Endodermal cell (in vitro differentiated cells): ENCODE data around the gene CAMK2A. TPM values are rescaled to one million over a fixed set of nuclear protein-coding genes. Genes with fewer than 3 reads are reported as not detected.

Experiments
- DNase-seq: peaks from one replicate; pipeline ENCODE4 v3.0.0-alpha.2; 2017
- H3K27ac ChIP-seq: 2 replicates; pipeline ENCODE4 v1.5.1; 2013; ENCODE audit warnings: mild to moderate bottlenecking, low read depth, low read length, moderate library complexity
- H3K27me3 ChIP-seq: 2 replicates; pipeline ENCODE4 v1.6.1; 2013; ENCODE audit warnings: mild to moderate bottlenecking, low read length, moderate library complexity; ENCODE audit not compliant: insufficient read depth, control insufficient read depth, poor library complexity, severe bottlenecking
- H3K36me3 ChIP-seq: 2 replicates; pipeline ENCODE4 v1.7.0; 2013; ENCODE audit warnings: mild to moderate bottlenecking, low read length, moderate library complexity; ENCODE audit not compliant: control insufficient read depth, insufficient read depth
- H3K4me1 ChIP-seq: one replicate; pipeline ENCODE4 v1.7.0; 2013; ENCODE audit warnings: low read length; ENCODE audit not compliant: control insufficient read depth, insufficient read depth
- H3K4me3 ChIP-seq: 2 replicates; pipeline ENCODE4 v1.5.1; 2013; ENCODE audit warnings: mild to moderate bottlenecking, low read length, moderate library complexity
- H3K9ac ChIP-seq: 2 replicates; pipeline ENCODE4 v1.6.1; 2013; ENCODE audit warnings: mild to moderate bottlenecking, low read length, moderate library complexity; ENCODE audit not compliant: poor library complexity, severe bottlenecking; ENCODE audit errors: extremely low read depth
- H3K9me3 ChIP-seq: 2 replicates; pipeline ENCODE4 v1.6.1; 2013; ENCODE audit warnings: mild to moderate bottlenecking, low read length, moderate library complexity; ENCODE audit not compliant: control insufficient read depth
- H3K27ac Mint-ChIP-seq: 2 replicates; pipeline ENCODE4 v1.8.0; 2020; ENCODE audit warnings: mixed read lengths
- H3K27me3 Mint-ChIP-seq: 2 replicates; pipeline ENCODE4 v1.8.0; 2021; ENCODE audit warnings: mild to moderate bottlenecking, mixed read lengths; ENCODE audit not compliant: insufficient read depth
- H3K36me3 Mint-ChIP-seq: 2 replicates; pipeline ENCODE4 v1.8.0; 2020; ENCODE audit warnings: low read depth, mixed read lengths
- H3K4me1 Mint-ChIP-seq: 2 replicates; pipeline ENCODE4 v1.8.0; 2020; ENCODE audit warnings: mixed read lengths
- H3K4me3 Mint-ChIP-seq: 2 replicates; pipeline ENCODE4 v1.8.0; 2020; ENCODE audit warnings: mild to moderate bottlenecking, moderate library complexity, mixed read lengths
- H3K9me3 Mint-ChIP-seq: 2 replicates; pipeline ENCODE4 v1.8.0; 2020; ENCODE audit warnings: mild to moderate bottlenecking, mixed read lengths
- WGBS, 2 experiments: methylation state at CpG; one replicate each; pipeline versions ENCODE4 v1.1.5 to v1.1.7; 2013; ENCODE audit warnings: missing lambda C conversion rate in 2 of 2, mixed read lengths in 1 of 2; ENCODE audit not compliant: insufficient coverage in 1 of 2, insufficient read length in 1 of 2; 5-methylcytosine and 5-hydroxymethylcytosine counted together
- total RNA-seq, 2 donors: library from RNA; stranded (reverse); fragmentation: NEBNext Ultra II Directional in 1 of 2; extraction: Animal tissue kit (Norgen Biotek cat#: 25700) in 1 of 2; gene quantifications; 2 replicates in 1 of 2; 3 replicates in 1 of 2; pipeline ENCODE4 v1.2.1, GENCODE V29; 2021
- TF ChIP-seq, protein P1 (sequence below): fragments of 200-600 bp; sonication (generic); conservative IDR thresholded peaks from 2 replicates; pipeline ENCODE4 v1.5.0; 2021; ENCODE audit warnings: antibody characterized with exemption, mild to moderate bottlenecking

Gene CAMK2A
- total RNA-seq, 2 donors from 2014 or later, result 0.31 to 0.49 TPM

DNA sequence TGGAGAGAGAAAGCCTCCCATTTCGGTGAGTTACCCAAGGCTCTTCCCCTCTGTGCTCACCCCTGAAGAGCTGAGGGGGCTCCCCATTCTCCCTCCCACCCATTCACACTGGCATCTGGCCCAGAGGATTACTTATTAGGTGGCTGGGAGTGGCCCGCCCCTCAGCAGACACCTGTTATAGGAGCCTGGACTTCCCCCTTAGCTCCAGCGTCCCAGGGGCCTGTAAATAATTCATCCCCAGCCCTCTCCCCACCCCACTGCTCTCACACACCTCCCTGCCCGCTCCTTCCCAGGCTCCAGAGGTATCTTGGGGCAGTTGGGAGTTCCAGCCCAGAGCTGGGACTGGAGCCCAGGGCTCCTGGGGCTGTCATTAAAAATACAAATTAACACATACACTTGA lies 111.3 kb downstream of the CAMK2A start:
- Mint-ChIP-seq H3K4me3 (no peak overlapping the region), H3K27ac (no peak overlapping the region), H3K9me3 (no peaks in the 10 kb centered on the region), H3K27me3 (peaks cover 56% of the 10 kb centered on the region), H3K36me3 (no peaks in the 10 kb centered on the region), H3K4me1 (peaks cover 5% of the 10 kb centered on the region)
- no peak overlapping the region for H3K4me3 ChIP-seq
- no peaks in the 10 kb centered on the region for H3K36me3 ChIP-seq
- H3K27ac ChIP-seq, result no peak overlapping the region
- H3K27me3 ChIP-seq, result peaks cover 12% of the 10 kb centered on the region
- no peak for DNase-seq
- H3K9ac ChIP-seq, result no peak overlapping the region
- H3K9me3 ChIP-seq, result no peaks in the 10 kb centered on the region
- TF ChIP-seq, protein P1, sequence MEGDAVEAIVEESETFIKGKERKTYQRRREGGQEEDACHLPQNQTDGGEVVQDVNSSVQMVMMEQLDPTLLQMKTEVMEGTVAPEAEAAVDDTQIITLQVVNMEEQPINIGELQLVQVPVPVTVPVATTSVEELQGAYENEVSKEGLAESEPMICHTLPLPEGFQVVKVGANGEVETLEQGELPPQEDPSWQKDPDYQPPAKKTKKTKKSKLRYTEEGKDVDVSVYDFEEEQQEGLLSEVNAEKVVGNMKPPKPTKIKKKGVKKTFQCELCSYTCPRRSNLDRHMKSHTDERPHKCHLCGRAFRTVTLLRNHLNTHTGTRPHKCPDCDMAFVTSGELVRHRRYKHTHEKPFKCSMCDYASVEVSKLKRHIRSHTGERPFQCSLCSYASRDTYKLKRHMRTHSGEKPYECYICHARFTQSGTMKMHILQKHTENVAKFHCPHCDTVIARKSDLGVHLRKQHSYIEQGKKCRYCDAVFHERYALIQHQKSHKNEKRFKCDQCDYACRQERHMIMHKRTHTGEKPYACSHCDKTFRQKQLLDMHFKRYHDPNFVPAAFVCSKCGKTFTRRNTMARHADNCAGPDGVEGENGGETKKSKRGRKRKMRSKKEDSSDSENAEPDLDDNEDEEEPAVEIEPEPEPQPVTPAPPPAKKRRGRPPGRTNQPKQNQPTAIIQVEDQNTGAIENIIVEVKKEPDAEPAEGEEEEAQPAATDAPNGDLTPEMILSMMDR, result no peak
- 71 to 80% methylated on average over 3 to 4 of the region's 4 CpGs for WGBS, 2 experiments
- H3K4me1 ChIP-seq, result no peaks in the 10 kb centered on the region

DNA sequence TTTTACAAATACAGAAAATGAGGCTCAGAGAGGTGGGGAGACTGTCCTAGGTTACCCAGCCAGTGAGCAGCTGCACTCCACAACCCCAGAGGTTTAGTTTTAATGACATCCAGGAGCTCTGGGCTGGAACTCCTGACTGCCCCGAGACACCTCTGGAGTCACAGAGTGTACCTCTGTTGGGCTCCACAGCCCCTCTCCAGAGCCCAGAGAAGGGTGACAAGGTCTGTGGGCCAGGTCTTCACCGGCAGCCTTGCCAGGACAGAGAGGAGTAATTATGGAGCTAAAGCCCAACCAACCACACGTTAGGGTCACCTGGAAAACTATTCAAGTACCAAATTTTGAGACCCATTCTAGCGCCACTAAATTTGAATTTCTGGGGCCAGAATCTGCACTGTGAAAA lies 111.9 kb downstream of the CAMK2A start:
- Mint-ChIP-seq H3K27me3 (peaks cover 53% of the 10 kb centered on the region), H3K4me3 (no peak overlapping the region), H3K4me1 (peaks cover 11% of the 10 kb centered on the region), H3K9me3 (no peaks in the 10 kb centered on the region), H3K36me3 (no peaks in the 10 kb centered on the region), H3K27ac (no peak overlapping the region)
- Histone ChIP-seq H3K27me3 (peaks cover 7% of the 10 kb centered on the region), H3K4me1 (peaks cover 3% of the 10 kb centered on the region), H3K36me3 (no peaks in the 10 kb centered on the region), H3K4me3 (no peak overlapping the region), H3K27ac (no peak overlapping the region), H3K9ac (no peak overlapping the region), H3K9me3 (no peaks in the 10 kb centered on the region)
- no peak for DNase-seq
- 87 to 88% methylated on average over 4 of the region's 4 CpGs for WGBS, 2 experiments
- TF ChIP-seq, protein P1, result no peak

DNA sequence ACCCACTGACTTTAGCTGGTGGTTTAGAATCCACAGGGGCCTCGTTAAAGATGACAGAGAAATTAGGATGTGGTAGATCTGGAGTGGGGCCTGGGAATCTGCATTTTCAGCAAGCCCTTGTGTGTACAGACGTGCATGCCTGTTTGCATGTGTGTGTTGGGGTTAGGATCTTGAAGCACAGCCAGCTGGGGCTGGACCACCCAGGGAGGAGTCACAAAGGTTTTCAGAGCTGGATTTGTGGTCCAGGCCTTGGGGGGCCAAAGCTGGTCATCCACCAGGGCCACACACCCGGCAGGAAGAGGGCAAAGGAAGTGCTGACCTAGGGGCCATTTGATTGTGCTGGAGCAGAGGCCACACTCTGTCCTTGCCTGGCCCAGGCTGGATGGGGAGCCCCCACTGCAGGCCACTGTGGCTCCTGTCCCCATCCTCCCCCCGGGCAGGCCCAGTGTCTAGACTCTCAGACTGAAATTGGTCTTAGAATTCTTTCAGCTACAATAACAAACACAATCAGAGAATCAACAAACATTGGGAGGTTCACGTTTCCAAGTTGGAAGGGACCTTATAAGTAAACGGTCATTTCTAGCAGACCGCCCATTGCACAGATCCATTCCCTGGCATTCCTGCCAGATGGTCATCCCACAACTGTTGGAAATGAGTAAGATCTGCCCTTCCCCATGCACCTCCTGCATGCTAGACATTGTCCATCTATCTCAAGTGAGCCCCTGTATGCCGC lies 112.7 kb downstream of the CAMK2A start:
- WGBS, 2 experiments, result 89% methylated on average over 7 to 8 of the region's 8 CpGs
- no peak for DNase-seq
- H3K9me3 Mint-ChIP-seq, result no peaks in the 10 kb centered on the region
- peaks cover 56% of the 10 kb centered on the region for H3K27me3 Mint-ChIP-seq
- H3K27ac Mint-ChIP-seq, result no peak overlapping the region
- peaks cover 18% of the 10 kb centered on the region for H3K4me1 Mint-ChIP-seq
- no peaks in the 10 kb centered on the region for H3K36me3 Mint-ChIP-seq
- no peak overlapping the region for H3K9ac ChIP-seq
- TF ChIP-seq, protein P1, result no peak
- H3K27me3 ChIP-seq, result peaks cover 7% of the 10 kb centered on the region
- no peak overlapping the region for H3K4me3 ChIP-seq
- H3K9me3 ChIP-seq, result no peaks in the 10 kb centered on the region
- no peaks in the 10 kb centered on the region for H3K36me3 ChIP-seq
- H3K27ac ChIP-seq, result no peak overlapping the region
- H3K4me3 Mint-ChIP-seq, result no peak overlapping the region
- H3K4me1 ChIP-seq, result peaks cover 3% of the 10 kb centered on the region
